Measurements from ENCODE around the gene RSBN1L. TPM values are rescaled to one million over a fixed set of nuclear protein-coding genes. Genes with fewer than 3 reads are reported as not detected.

Gene RSBN1L
- total and polyA plus RNA-seq, 7 experiments from 2014 or later = 7.7 to 41.7 (median 21.9) TPM

Other genes starting within 250 kb of the RSBN1L start
- gene PTPN12, start 159.2 kb upstream of the RSBN1L start, total RNA-seq = 10 to 100 TPM; 19.3 to 50.0 (median 24.2) TPM
- 1 to 10 TPM; 1.4 to 1.5 TPM for gene PTPN12, start 159.2 kb upstream of the RSBN1L start, polyA plus RNA-seq
- 10 to 100 TPM in 3 of 5 experiments, 1 to 10 TPM in 2; 3.7 to 16.9 (median 12.0) TPM for gene TMEM60, start 102.0 kb downstream of the RSBN1L start, total RNA-seq
- 10 to 100 TPM in 1 of 2 donors, 1 to 10 TPM in 1; 9.7 to 22.8 TPM for gene TMEM60, start 102.0 kb downstream of the RSBN1L start, polyA plus RNA-seq
- 10 to 100 TPM; 17.6 to 42.1 (median 22.4) TPM for gene PHTF2, start 102.3 kb downstream of the RSBN1L start, total RNA-seq
- gene PHTF2, start 102.3 kb downstream of the RSBN1L start, polyA plus RNA-seq = 1 to 10 TPM; 5.9 to 8.3 TPM